Nephron (organoid): ENCODE data around the gene ABCA13.

Source experiments
- H3K27ac Mint-ChIP-seq, 3 experiments: 2 replicates each; pipeline ENCODE4 v1.8.0; 2020; ENCODE audit warnings: mixed read lengths in 3 of 3, mild to moderate bottlenecking in 2 of 3, moderate library complexity in 1 of 3
- H3K27me3 Mint-ChIP-seq: 2 replicates; pipeline ENCODE4 v1.8.0; 2021; ENCODE audit warnings: low read depth, mild to moderate bottlenecking, moderate library complexity, mixed read lengths
- H3K36me3 Mint-ChIP-seq: 2 replicates; pipeline ENCODE4 v1.8.0; 2020; ENCODE audit warnings: low read depth, mixed read lengths
- H3K4me1 Mint-ChIP-seq: 2 replicates; pipeline ENCODE4 v1.8.0; 2020; ENCODE audit warnings: mixed read lengths
- H3K4me3 Mint-ChIP-seq, 3 experiments: 2 replicates each; pipeline ENCODE4 v1.8.0; 2020; ENCODE audit warnings: mild to moderate bottlenecking in 3 of 3, mixed read lengths in 3 of 3, moderate library complexity in 2 of 3
- H3K9me3 Mint-ChIP-seq: 2 replicates; pipeline ENCODE4 v1.8.0; 2020; ENCODE audit warnings: mixed read lengths
- TF ChIP-seq, protein P1 (sequence below), 3 experiments: fragments of 200-600 bp; sonication (generic); IDR thresholded peaks; one replicate each; pipeline ENCODE4 v1.5.0; 2021; ENCODE audit warnings: antibody characterized with exemption in 3 of 3; ENCODE audit not compliant: unreplicated experiment in 3 of 3

ABCA13 gene

DNA sequence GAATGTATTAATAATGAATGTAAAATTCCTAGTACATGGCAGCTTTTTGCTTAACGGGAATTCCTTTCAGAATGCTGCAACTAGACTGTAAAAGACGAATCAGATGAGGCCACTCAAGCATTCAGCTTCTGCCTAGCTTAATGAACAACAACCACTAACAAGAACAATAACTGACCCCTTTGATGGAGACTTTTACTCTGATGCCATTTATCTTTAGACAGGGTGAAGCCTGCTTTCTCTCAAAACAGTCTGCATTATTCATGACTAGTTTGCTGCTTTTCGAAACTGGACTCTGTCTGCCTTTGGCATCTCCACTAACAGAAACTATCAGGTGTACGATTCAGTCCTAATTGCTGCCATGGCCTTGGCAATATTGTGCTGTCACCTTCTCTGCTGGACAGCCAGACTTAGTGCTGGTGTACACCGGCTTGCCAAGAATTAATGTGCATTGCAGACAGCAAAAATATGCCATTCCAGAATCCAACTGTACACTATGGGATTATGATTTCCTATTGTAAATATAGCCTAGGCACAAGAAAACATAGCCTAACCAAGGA is 457.6 kb downstream of the ABCA13 start:
- no peaks in the 10 kb centered on the region for H3K4me1 Mint-ChIP-seq
- TF ChIP-seq, protein P1, sequence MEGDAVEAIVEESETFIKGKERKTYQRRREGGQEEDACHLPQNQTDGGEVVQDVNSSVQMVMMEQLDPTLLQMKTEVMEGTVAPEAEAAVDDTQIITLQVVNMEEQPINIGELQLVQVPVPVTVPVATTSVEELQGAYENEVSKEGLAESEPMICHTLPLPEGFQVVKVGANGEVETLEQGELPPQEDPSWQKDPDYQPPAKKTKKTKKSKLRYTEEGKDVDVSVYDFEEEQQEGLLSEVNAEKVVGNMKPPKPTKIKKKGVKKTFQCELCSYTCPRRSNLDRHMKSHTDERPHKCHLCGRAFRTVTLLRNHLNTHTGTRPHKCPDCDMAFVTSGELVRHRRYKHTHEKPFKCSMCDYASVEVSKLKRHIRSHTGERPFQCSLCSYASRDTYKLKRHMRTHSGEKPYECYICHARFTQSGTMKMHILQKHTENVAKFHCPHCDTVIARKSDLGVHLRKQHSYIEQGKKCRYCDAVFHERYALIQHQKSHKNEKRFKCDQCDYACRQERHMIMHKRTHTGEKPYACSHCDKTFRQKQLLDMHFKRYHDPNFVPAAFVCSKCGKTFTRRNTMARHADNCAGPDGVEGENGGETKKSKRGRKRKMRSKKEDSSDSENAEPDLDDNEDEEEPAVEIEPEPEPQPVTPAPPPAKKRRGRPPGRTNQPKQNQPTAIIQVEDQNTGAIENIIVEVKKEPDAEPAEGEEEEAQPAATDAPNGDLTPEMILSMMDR (IDR thresholded peaks at IDR 0.05; ENCODE audit: unreplicated experiment in 3 of 3), result no peak
- no peaks in the 10 kb centered on the region for H3K36me3 Mint-ChIP-seq
- H3K9me3 Mint-ChIP-seq, result no peaks in the 10 kb centered on the region
- H3K4me3 Mint-ChIP-seq, result no peak overlapping the region
- H3K27me3 Mint-ChIP-seq, result no peaks in the 10 kb centered on the region
- H3K27ac Mint-ChIP-seq, result no peak overlapping the region

DNA sequence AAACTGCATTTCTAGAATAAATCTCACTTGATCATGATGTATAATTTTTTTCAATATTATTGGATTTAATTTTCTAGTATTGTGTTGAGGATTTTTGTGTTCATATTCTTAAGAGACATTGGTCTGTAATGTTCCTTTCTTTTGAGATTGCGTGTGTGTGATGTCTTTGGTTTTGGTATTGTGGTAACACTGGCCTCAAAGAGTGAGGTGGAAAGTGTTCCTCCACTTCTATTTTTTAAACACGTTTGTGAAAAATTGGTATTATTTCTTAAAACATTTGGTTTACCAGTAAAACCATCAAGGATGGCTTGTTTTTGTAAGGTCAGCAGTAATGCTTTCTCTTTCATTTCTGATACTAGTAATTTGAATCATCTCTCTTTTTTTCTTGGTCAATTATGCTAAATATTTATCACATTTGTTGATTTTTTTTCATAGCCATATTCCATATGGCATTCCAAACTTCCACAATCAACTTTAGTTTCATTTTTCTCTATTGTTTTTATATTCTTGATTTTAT is 462.9 kb downstream of the ABCA13 start:
- Mint-ChIP-seq H3K9me3 (no peaks in the 10 kb centered on the region), H3K4me3 (no peak overlapping the region), H3K27ac (no peak overlapping the region), H3K36me3 (no peaks in the 10 kb centered on the region), H3K4me1 (peaks cover 8% of the 10 kb centered on the region), H3K27me3 (peaks cover 10% of the 10 kb centered on the region)
- TF ChIP-seq, protein P1 (IDR thresholded peaks at IDR 0.05; ENCODE audit: unreplicated experiment in 3 of 3), result no peak

DNA sequence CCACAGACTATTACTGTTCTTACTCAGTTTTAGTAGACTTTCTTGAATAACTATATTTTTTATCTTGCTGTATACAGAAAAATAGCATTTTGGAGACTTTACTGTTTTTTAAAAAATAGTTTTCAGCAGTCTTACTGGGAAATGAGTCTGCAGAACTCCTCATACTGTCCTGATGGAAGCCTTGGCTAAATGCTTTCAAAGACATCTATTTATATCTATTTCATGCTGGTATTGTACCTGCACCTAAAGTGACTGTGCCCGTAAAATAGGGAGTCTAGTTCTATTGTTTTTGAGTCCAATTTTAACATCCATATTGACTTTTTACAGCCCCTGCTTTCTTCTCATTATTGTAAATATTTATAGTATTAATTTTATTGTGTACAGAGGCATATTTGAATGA is 464.5 kb downstream of the ABCA13 start:
- Mint-ChIP-seq H3K4me1 (peaks cover 8% of the 10 kb centered on the region), H3K27ac (no peak overlapping the region), H3K27me3 (peaks cover 10% of the 10 kb centered on the region), H3K9me3 (no peaks in the 10 kb centered on the region), H3K36me3 (no peaks in the 10 kb centered on the region), H3K4me3 (no peak overlapping the region)
- TF ChIP-seq, protein P1 (IDR thresholded peaks at IDR 0.05; ENCODE audit: unreplicated experiment in 3 of 3), result no peak

DNA sequence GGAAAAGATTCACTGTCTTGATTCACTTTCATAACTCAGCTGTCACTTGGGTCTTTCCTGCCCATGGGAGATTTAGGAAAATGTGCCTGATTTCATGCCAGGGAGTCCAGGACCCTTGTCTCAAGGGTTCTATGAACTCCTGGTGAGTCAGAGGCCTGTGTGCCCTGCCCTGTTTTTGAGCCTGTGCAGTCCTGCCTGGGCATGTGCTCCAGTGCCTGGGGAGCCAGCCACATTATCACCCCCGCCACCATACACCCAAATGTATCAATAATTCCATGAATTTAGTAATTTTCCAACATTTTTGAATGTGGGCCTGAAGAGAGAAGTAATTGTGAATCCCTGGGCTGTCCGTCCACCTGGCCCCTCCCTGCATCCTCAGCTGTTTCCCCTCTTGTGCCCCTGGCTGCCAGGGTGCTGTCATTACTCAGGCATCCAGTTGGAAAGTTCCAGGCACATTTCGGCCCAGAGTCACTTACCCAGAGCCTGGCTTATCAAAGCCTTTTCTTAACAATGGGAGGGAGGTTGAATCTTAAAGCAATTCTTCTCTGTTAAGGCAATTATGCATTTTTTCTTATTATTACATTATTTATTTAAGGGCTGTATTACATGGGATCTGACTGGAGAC is 465.2 kb downstream of the ABCA13 start:
- Mint-ChIP-seq H3K4me3 (no peak overlapping the region), H3K36me3 (no peaks in the 10 kb centered on the region), H3K27ac (no peak overlapping the region), H3K4me1 (peaks cover 8% of the 10 kb centered on the region), H3K9me3 (no peaks in the 10 kb centered on the region), H3K27me3 (peaks cover 10% of the 10 kb centered on the region)
- TF ChIP-seq, protein P1 (IDR thresholded peaks at IDR 0.05; ENCODE audit: unreplicated experiment in 3 of 3), result no peak

DNA sequence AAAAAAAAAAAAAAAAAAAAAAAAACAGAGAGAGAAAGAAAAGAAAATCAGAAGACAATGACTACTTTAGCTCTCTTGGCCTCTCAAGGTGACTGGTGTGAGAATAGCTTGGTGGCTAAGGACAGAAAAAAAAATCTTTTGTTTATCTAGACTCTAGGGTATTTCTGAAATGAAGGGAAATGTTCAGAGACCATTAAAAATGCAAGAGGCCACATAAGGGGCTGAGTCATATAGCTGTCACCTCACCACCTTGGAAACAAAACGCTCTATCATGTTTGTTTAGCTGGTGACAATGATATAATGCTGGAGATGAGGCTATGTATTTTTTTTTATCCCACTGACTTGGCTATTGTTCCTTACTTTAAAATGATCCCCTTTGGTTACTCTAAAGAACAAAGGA is 466.1 kb downstream of the ABCA13 start:
- TF ChIP-seq, protein P1 (IDR thresholded peaks at IDR 0.05; ENCODE audit: unreplicated experiment in 3 of 3), result no peak
- Mint-ChIP-seq H3K36me3 (no peaks in the 10 kb centered on the region), H3K4me1 (peaks cover 8% of the 10 kb centered on the region), H3K4me3 (no peak overlapping the region), H3K9me3 (no peaks in the 10 kb centered on the region), H3K27me3 (peaks cover 10% of the 10 kb centered on the region), H3K27ac (no peak overlapping the region)

DNA sequence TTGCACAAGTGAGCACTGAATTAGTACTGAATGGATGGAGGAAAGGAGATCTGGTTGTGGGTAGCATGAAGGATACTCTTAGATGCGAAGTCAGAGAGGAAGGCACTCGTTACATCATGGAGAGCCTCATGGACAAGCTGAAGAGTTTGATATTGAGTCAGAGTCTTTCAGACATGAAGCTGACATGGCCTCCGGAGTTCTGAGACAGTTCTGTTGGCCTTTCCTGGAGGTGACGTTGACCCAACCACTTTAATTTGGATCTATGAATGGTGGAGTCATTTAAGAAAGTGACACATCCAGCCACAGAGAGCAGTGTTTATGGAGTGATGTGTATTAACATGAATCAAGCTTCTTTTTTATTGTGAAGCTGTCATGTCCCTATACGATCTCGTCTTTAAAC is 466.8 kb downstream of the ABCA13 start:
- H3K9me3 Mint-ChIP-seq, result no peaks in the 10 kb centered on the region

More for the DNA sequence above, 466.8 kb downstream of the ABCA13 start:
- Mint-ChIP-seq H3K4me1 (peaks cover 8% of the 10 kb centered on the region), H3K27me3 (peaks cover 10% of the 10 kb centered on the region), H3K36me3 (no peaks in the 10 kb centered on the region), H3K27ac (peak overlapping the region in 1 of 3 experiments; percentile 15), H3K4me3 (no peak overlapping the region)
- TF ChIP-seq, protein P1 (IDR thresholded peaks at IDR 0.05; ENCODE audit: unreplicated experiment in 3 of 3), result no peak
